Keratinocyte (primary cell): ENCODE data around the gene RNU7-1. TPM values are rescaled to one million over a fixed set of nuclear protein-coding genes. Genes with fewer than 3 reads are reported as not detected.
A peak's percentile ranks its signal among the peaks of the same experiment; 100 is the strongest.

Source experiments
- DNase-seq: peaks from one replicate; pipeline ENCODE4 v3.0.0-alpha.2; 2011; ENCODE audit warnings: low read depth, missing footprints, low spot score
- FAIRE-seq: peaks from 2 replicates; lab custom pipeline; 2011; peaks lifted over from hg19 to GRCh38; lab: Jason Lieb, UNC
- H2AFZ ChIP-seq: 2 replicates; pipeline ENCODE4 v1.6.0; 2012; ENCODE audit warnings: low read length, control low read depth, inconsistent platforms; ENCODE audit not compliant: control insufficient read depth
- H3K27ac ChIP-seq: 2 replicates; pipeline ENCODE4 v1.5.1; 2011; ENCODE audit warnings: low read length; ENCODE audit not compliant: control insufficient read depth, insufficient read depth
- H3K27me3 ChIP-seq: 3 replicates; pipeline ENCODE4 v1.6.0; 2011; ENCODE audit warnings: low read length; ENCODE audit not compliant: control insufficient read depth, insufficient read depth; ENCODE audit errors: extremely low read depth
- H3K36me3 ChIP-seq, 2 experiments: 2 replicates in 1 of 2; 3 replicates in 1 of 2; pipeline ENCODE4 v1.5.1; 2011; ENCODE audit warnings: low read length in 2 of 2, mild to moderate bottlenecking in 1 of 2; ENCODE audit not compliant: control insufficient read depth in 2 of 2, insufficient read depth in 2 of 2; ENCODE audit errors: extremely low read depth in 1 of 2
- H3K4me1 ChIP-seq: 3 replicates; pipeline ENCODE4 v1.5.1; 2011; ENCODE audit warnings: low read length; ENCODE audit not compliant: control insufficient read depth, insufficient read depth; ENCODE audit errors: extremely low read depth
- H3K4me2 ChIP-seq: 3 replicates; pipeline ENCODE4 v1.6.0; 2011; ENCODE audit warnings: low read depth, low read length; ENCODE audit not compliant: control insufficient read depth, insufficient read depth; ENCODE audit errors: extremely low read depth
- H3K4me3 ChIP-seq, 3 experiments: fragments of 200-600 bp in 1 of 3; sonication (generic) in 1 of 3; 2 replicates in 2 of 3; 3 replicates in 1 of 3; pipeline ENCODE4 v1.5.1; 2011 to 2016; ENCODE audit warnings: low read length in 3 of 3, mild to moderate bottlenecking in 3 of 3, control low read depth in 2 of 3, inconsistent platforms in 1 of 3, low read depth in 1 of 3, mixed read lengths in 1 of 3, mixed run types in 1 of 3, moderate library complexity in 1 of 3; ENCODE audit not compliant: control insufficient read depth in 2 of 3, insufficient read depth in 2 of 3; ENCODE audit errors: extremely low read depth in 1 of 3
- H3K79me2 ChIP-seq: 2 replicates; pipeline ENCODE4 v1.6.0; 2012; ENCODE audit warnings: low read length; ENCODE audit not compliant: control insufficient read depth, insufficient read depth
- H3K9ac ChIP-seq: 3 replicates; pipeline ENCODE4 v1.6.0; 2011; ENCODE audit warnings: low read length; ENCODE audit not compliant: control insufficient read depth, insufficient read depth; ENCODE audit errors: extremely low read depth
- H3K9me1 ChIP-seq: 3 replicates; pipeline ENCODE4 v1.6.0; 2011; ENCODE audit warnings: low read length; ENCODE audit not compliant: control insufficient read depth, insufficient read depth; ENCODE audit errors: extremely low read depth
- H3K9me3 ChIP-seq: 2 replicates; pipeline ENCODE4 v1.5.1; 2012; ENCODE audit warnings: low read depth, low read length; ENCODE audit not compliant: control insufficient read depth
- H4K20me1 ChIP-seq: 3 replicates; pipeline ENCODE4 v1.6.0; 2011; ENCODE audit warnings: low read length; ENCODE audit not compliant: control insufficient read depth, insufficient read depth; ENCODE audit errors: extremely low read depth
- CTCF ChIP-seq, 3 experiments: IDR thresholded peaks in 1 of 3; conservative IDR thresholded peaks in 1 of 3; optimal IDR thresholded peaks in 1 of 3; 2 replicates in 2 of 3; 3 replicates in 1 of 3; pipeline versions ENCODE3 to v1.5.1; 2011; ENCODE audit warnings: low read length in 3 of 3, mild to moderate bottlenecking in 3 of 3, moderate library complexity in 2 of 3, control low read depth in 1 of 3, inconsistent platforms in 1 of 3; ENCODE audit not compliant: insufficient read depth in 2 of 3; ENCODE audit errors: extremely low read depth in 1 of 3
- EZH2 ChIP-seq: IDR thresholded peaks from one replicate; pipeline ENCODE4 v1.6.1; 2012; ENCODE audit warnings: inconsistent platforms, mild to moderate bottlenecking, low read length, moderate library complexity
- dilution Hi-C: fragments of 300-500 bp; cut with MboI; formaldehyde crosslinking; loops from one replicate; pipeline ENCODE4 v1.7.0; 2020; ENCODE audit warnings: low sequenced_read_pairs; ENCODE audit not compliant: extremely low pct_ligation_motif_present
- polyA plus RNA-seq, 5 experiments: library from polyadenylated mRNA; depleted of rRNA in 3 of 5; stranded (reverse) in 3 of 5; stranded (forward) in 1 of 5; unstranded in 1 of 5; fragments of >200 nt; gene quantifications; 1 replicate in 1 of 5; 2 replicates in 3 of 5; 3 replicates in 1 of 5; pipeline versions ENCODE4 v1.2.1 to v1.2.3, GENCODE V29; 2011 to 2012; ENCODE audit warnings: missing spikeins in 2 of 5, low read depth in 1 of 5, low replicate concordance in 1 of 5

RNU7-1 gene
- polyA plus RNA-seq, 1 donor (not counting 4 experiments of a cell fraction or from before 2014, with no cell fraction given) = not detected

GRCh38 chr12:6938353-6939190, 5.0 kb upstream of the RNU7-1 start:
- H4K20me1 ChIP-seq = no peaks in the 10 kb centered on the region
- H3K27me3 ChIP-seq = no peaks in the 10 kb centered on the region
- H3K9me1 ChIP-seq = no peaks in the 10 kb centered on the region
- peaks cover 10% of the 10 kb centered on the region for H3K4me1 ChIP-seq
- no peaks in the 10 kb centered on the region for H3K9me3 ChIP-seq
- peak overlapping the region; percentile 23 for H3K27ac ChIP-seq
- dilution Hi-C loops = no loop called here
- H3K79me2 ChIP-seq = no peaks in the 10 kb centered on the region
- no peak for DNase-seq
- H2AFZ ChIP-seq = no peak overlapping the region
- H3K4me2 ChIP-seq = peak overlapping the region; percentile 49
- no peak for TF ChIP-seq CTCF (optimal IDR thresholded peaks at IDR 0.05 in 1 of 3, IDR thresholded peaks at IDR 0.05 in 1 of 3, conservative IDR thresholded peaks at IDR 0.05 in 1 of 3; ENCODE audit: extremely low read depth in 1 of 3, insufficient read depth in 2 of 3, low read length in 3 of 3)
- no peak for TF ChIP-seq EZH2
- FAIRE-seq = no peak
- peaks cover 20 to 33% of the 10 kb centered on the region in 2 experiments for H3K36me3 ChIP-seq
- H3K9ac ChIP-seq = peak overlapping the region; percentile 81
- peak overlapping the region in 2 of 3 experiments; percentile 32 to 49 for H3K4me3 ChIP-seq

GRCh38 chr12:6939191-6939540, 4.5 kb upstream of the RNU7-1 start:
- Histone ChIP-seq H4K20me1 (no peaks in the 10 kb centered on the region), H3K4me3 (no peak overlapping the region), H3K9ac (no peak overlapping the region), H3K9me3 (no peaks in the 10 kb centered on the region), H2AFZ (no peak overlapping the region), H3K36me3 (peaks cover 20 to 30% of the 10 kb centered on the region in 2 experiments), H3K79me2 (no peaks in the 10 kb centered on the region), H3K4me2 (no peak overlapping the region), H3K27ac (no peak overlapping the region), H3K4me1 (peaks cover 10% of the 10 kb centered on the region), H3K27me3 (no peaks in the 10 kb centered on the region), H3K9me1 (no peaks in the 10 kb centered on the region)
- no peak for DNase-seq
- TF ChIP-seq EZH2 (no peak), CTCF (optimal IDR thresholded peaks at IDR 0.05 in 1 of 3, IDR thresholded peaks at IDR 0.05 in 1 of 3, conservative IDR thresholded peaks at IDR 0.05 in 1 of 3; ENCODE audit: extremely low read depth in 1 of 3, insufficient read depth in 2 of 3, low read length in 3 of 3) (no peak)
- FAIRE-seq = no peak
- dilution Hi-C loops = no loop called here
